H1 (cell line): ENCODE data around the gene CCDC185. TPM values are rescaled to one million over a fixed set of nuclear protein-coding genes. Genes with fewer than 3 reads are reported as not detected.

Source experiments
- CTCF ChIA-PET: fragments of 300-600 bp; sonication (Branson Sonifier 250); formaldehyde crosslinking; loops from one replicate; lab custom pipeline; 2021; ENCODE audit not compliant: partially characterized antibody; lab: Charles Lee
- POLR2A ChIA-PET: fragments of 300-600 bp; sonication (Branson Sonifier 250); formaldehyde crosslinking; loops from one replicate; lab custom pipeline; 2021; ENCODE audit warnings: inconsistent platforms; ENCODE audit not compliant: partially characterized antibody; lab: Charles Lee
- DNase-seq, 2 experiments: peaks; one replicate each; pipeline versions ENCODE4 v3.0.0 to v3.0.0-alpha.2; 2010 to 2022; ENCODE audit warnings: low spot score in 2 of 2, low read depth in 1 of 2, mixed read lengths in 1 of 2
- FAIRE-seq: peaks from 2 replicates; lab custom pipeline; 2011; peaks lifted over from hg19 to GRCh38; lab: Jason Lieb, UNC
- H2AFZ ChIP-seq: 2 replicates; pipeline ENCODE4 v1.8.1; 2012; ENCODE audit warnings: low read length, inconsistent platforms
- H2AK5ac ChIP-seq: 2 replicates; pipeline ENCODE4 v1.6.1; 2013; ENCODE audit warnings: low read depth, low read length
- H2BK120ac ChIP-seq: replicated peaks from 2 replicates; pipeline ENCODE3; 2013; ENCODE audit warnings: low read depth, low read length, inconsistent platforms
- H2BK12ac ChIP-seq: 2 replicates; pipeline ENCODE4 v1.6.1; 2013; ENCODE audit warnings: low read depth, low read length
- H2BK15ac ChIP-seq: 2 replicates; pipeline ENCODE4 v1.6.1; 2013; ENCODE audit warnings: low read length
- H2BK20ac ChIP-seq: 2 replicates; pipeline ENCODE4 v1.6.1; 2013; ENCODE audit warnings: low read length
- H2BK5ac ChIP-seq: 2 replicates; pipeline ENCODE4 v1.6.1; 2013; ENCODE audit warnings: low read depth, low read length
- H3K14ac ChIP-seq: 2 replicates; pipeline ENCODE4 v1.6.1; 2013; ENCODE audit warnings: inconsistent platforms; ENCODE audit not compliant: insufficient read length
- H3K18ac ChIP-seq: 2 replicates; pipeline ENCODE4 v1.6.1; 2013; ENCODE audit warnings: low read length; ENCODE audit errors: extremely low read depth
- H3K23ac ChIP-seq: 2 replicates; pipeline ENCODE4 v1.6.1; 2013; ENCODE audit warnings: inconsistent platforms; ENCODE audit not compliant: insufficient read length
- H3K23me2 ChIP-seq: 2 replicates; pipeline ENCODE4 v1.6.1; 2013; ENCODE audit warnings: low read depth, low read length
- H3K27ac ChIP-seq: 2 replicates; pipeline ENCODE4 v1.6.1; 2011; ENCODE audit warnings: low read depth, low read length, inconsistent platforms
- H3K27me3 ChIP-seq, 4 experiments: replicated peaks in 1 of 4; 1 replicate in 1 of 4; 2 replicates in 3 of 4; pipeline versions ENCODE4 v1.6.1 to v1.8.1; 2011 to 2013; ENCODE audit warnings: low read length in 3 of 4, mild to moderate bottlenecking in 3 of 4, inconsistent platforms in 2 of 4, mixed read lengths in 2 of 4, moderate library complexity in 1 of 4; ENCODE audit not compliant: control insufficient read depth in 3 of 4, insufficient read depth in 3 of 4; ENCODE audit errors: extremely low read depth in 1 of 4
- H3K36me3 ChIP-seq, 4 experiments: 2 replicates each; pipeline versions ENCODE4 v1.6.1 to v1.8.1; 2011 to 2013; ENCODE audit warnings: mild to moderate bottlenecking in 4 of 4, low read length in 3 of 4, moderate library complexity in 2 of 4, control low read depth in 1 of 4, inconsistent platforms in 1 of 4; ENCODE audit not compliant: insufficient read depth in 4 of 4, control insufficient read depth in 2 of 4
- H3K4ac ChIP-seq: replicated peaks from 2 replicates; pipeline ENCODE3; 2013; ENCODE audit warnings: low read length, low read depth, mixed read lengths, inconsistent platforms; ENCODE audit not compliant: insufficient read length
- H3K4me1 ChIP-seq, 4 experiments: replicated peaks in 1 of 4; 1 replicate in 1 of 4; 2 replicates in 3 of 4; pipeline versions ENCODE4 v1.6.1 to v1.8.1; 2011 to 2013; ENCODE audit warnings: low read length in 3 of 4, inconsistent platforms in 2 of 4, mixed read lengths in 1 of 4; ENCODE audit not compliant: insufficient read depth in 4 of 4, control insufficient read depth in 3 of 4
- H3K4me2 ChIP-seq, 2 experiments: 2 replicates each; pipeline versions ENCODE4 v1.6.1 to v1.8.1; 2011 to 2013; ENCODE audit warnings: low read depth in 2 of 2, low read length in 2 of 2, control low read depth in 1 of 2, inconsistent platforms in 1 of 2, mild to moderate bottlenecking in 1 of 2; ENCODE audit not compliant: insufficient read depth in 1 of 2
- H3K4me3 ChIP-seq, 4 experiments: fragments of 200-600, 300-600 bp in 1 of 4; sonication (generic), shearing (Covaris generic), sonication (Bioruptor Twin) in 1 of 4; 2 replicates each; pipeline versions ENCODE4 v1.5.1 to v1.8.1; 2011 to 2016; ENCODE audit warnings: low read length in 4 of 4, low read depth in 3 of 4, control low read depth in 2 of 4, inconsistent platforms in 2 of 4, mild to moderate bottlenecking in 2 of 4, mixed read lengths in 1 of 4, moderate library complexity in 1 of 4; ENCODE audit not compliant: insufficient read depth in 2 of 4; ENCODE audit errors: extremely low read depth in 1 of 4
- H3K56ac ChIP-seq: replicated peaks from 2 replicates; pipeline ENCODE3; 2013; ENCODE audit warnings: low read depth, mild to moderate bottlenecking, mixed read lengths, low read length, inconsistent platforms; ENCODE audit not compliant: insufficient read length
- H3K79me1 ChIP-seq: 2 replicates; pipeline ENCODE4 v1.6.1; 2013; ENCODE audit warnings: low read depth, low read length, control low read depth
- H3K79me2 ChIP-seq, 2 experiments: 2 replicates each; pipeline versions ENCODE4 v1.6.1 to v1.8.1; 2012 to 2013; ENCODE audit warnings: low read length in 2 of 2, mild to moderate bottlenecking in 2 of 2, inconsistent platforms in 1 of 2; ENCODE audit not compliant: insufficient read depth in 2 of 2, control insufficient read depth in 1 of 2
- H3K9ac ChIP-seq, 4 experiments: replicated peaks in 1 of 4; 1 replicate in 1 of 4; 2 replicates in 3 of 4; pipeline versions ENCODE4 v1.6.1 to v1.8.1; 2011 to 2013; ENCODE audit warnings: low read depth in 3 of 4, low read length in 3 of 4, control low read depth in 2 of 4, mild to moderate bottlenecking in 2 of 4, moderate library complexity in 2 of 4, inconsistent platforms in 1 of 4; ENCODE audit errors: extremely low read depth in 1 of 4
- H3K9me3 ChIP-seq, 2 experiments: 2 replicates each; pipeline versions ENCODE4 v1.6.1 to v1.8.1; 2012 to 2013; ENCODE audit warnings: mild to moderate bottlenecking in 2 of 2, moderate library complexity in 2 of 2, control low read depth in 1 of 2, inconsistent platforms in 1 of 2, low read depth in 1 of 2, low read length in 1 of 2, mixed read lengths in 1 of 2; ENCODE audit not compliant: insufficient read depth in 2 of 2
- H4K20me1 ChIP-seq, 2 experiments: replicated peaks in 1 of 2; 2 replicates each; pipeline versions ENCODE3 to v1.8.1; 2011 to 2013; ENCODE audit warnings: inconsistent platforms in 2 of 2, low read length in 2 of 2, mild to moderate bottlenecking in 1 of 2; ENCODE audit not compliant: insufficient read depth in 2 of 2, control insufficient read depth in 1 of 2
- H4K5ac ChIP-seq: 2 replicates; pipeline ENCODE4 v1.6.1; 2013; ENCODE audit warnings: low read length, low read depth, mixed read lengths, inconsistent platforms; ENCODE audit not compliant: insufficient read length
- H4K8ac ChIP-seq: 2 replicates; pipeline ENCODE4 v1.8.0; 2013; ENCODE audit warnings: mild to moderate bottlenecking, moderate library complexity, low read length, inconsistent platforms; ENCODE audit not compliant: insufficient read depth; ENCODE audit errors: extremely low read depth
- H4K91ac ChIP-seq: replicated peaks from 2 replicates; pipeline ENCODE3; 2013; ENCODE audit warnings: low read length, mixed read lengths, inconsistent platforms; ENCODE audit not compliant: insufficient read length
- CTBP2 ChIP-seq: IDR thresholded peaks from 2 replicates; pipeline ENCODE4 v1.7.0; 2011; ENCODE audit warnings: borderline replicate concordance, mild to moderate bottlenecking, moderate library complexity, mixed read lengths, low read length; ENCODE audit not compliant: insufficient read depth, insufficient read length
- JUN ChIP-seq: IDR thresholded peaks from 2 replicates; pipeline ENCODE4 v1.6.1; 2011; ENCODE audit warnings: low read depth, mild to moderate bottlenecking, improper control_type of control experiment, low read length
- RAD21 ChIP-seq, 2 experiments: IDR thresholded peaks in 1 of 2; conservative IDR thresholded peaks in 1 of 2; 2 replicates each; pipeline ENCODE4 v1.6.1; 2011; ENCODE audit warnings: low read depth in 2 of 2, low read length in 2 of 2, improper control_type of control experiment in 1 of 2, inconsistent platforms in 1 of 2, mild to moderate bottlenecking in 1 of 2, moderate library complexity in 1 of 2
- WGBS, 2 experiments: shearing (Covaris generic) in 1 of 2; methylation state at CpG; one replicate each; pipeline versions ENCODE4 v1.1.6 to v1.1.7; 2013 to 2015; ENCODE audit warnings: low lambda C conversion rate in 2 of 2, mixed read lengths in 2 of 2, inconsistent platforms in 1 of 2, low coverage in 1 of 2, missing lambda C conversion rate in 1 of 2; ENCODE audit not compliant: insufficient replicate concordance in 2 of 2, insufficient coverage in 1 of 2, insufficient read length in 1 of 2; ENCODE audit errors: extremely low coverage in 1 of 2, missing lambda C conversion rate in 1 of 2; 5-methylcytosine and 5-hydroxymethylcytosine counted together
- polyA plus RNA-seq, 7 experiments: library from polyadenylated mRNA; depleted of rRNA in 3 of 7; stranded (reverse) in 5 of 7; unstranded in 2 of 7; fragments of >200 nt in 5 of 7; fragments of 200-250 nt in 2 of 7; gene quantifications; 1 replicate in 5 of 7; 2 replicates in 1 of 7; 4 replicates in 1 of 7; pipeline versions ENCODE4 v1.2.1 to v1.2.3, GENCODE V29; 2011 to 2013; ENCODE audit warnings: missing spikeins in 2 of 7, mixed read lengths in 2 of 7
- total RNA-seq: library from RNA; stranded (reverse); fragmentation: NEBNext Ultra II Directional; extraction: Animal tissue kit (Norgen Biotek cat#: 25700); gene quantifications from 2 replicates; pipeline ENCODE4 v1.2.1, GENCODE V29; 2021

The CCDC185 gene
- total and polyA plus RNA-seq, 2 of the 8 experiments (the other 6 are each of a cell fraction or from before 2014, with no cell fraction given) = not detected

- WGBS, 2 experiments = 72% methylated on average over 2 of the region's 2 CpGs; no CpG with 5 or more reads in 1 of the 2 experiments
- H3K27me3 ChIP-seq = no peaks in the 10 kb centered on the region; a peak in 2 of 7 replicates
- no peak overlapping the region for H2AFZ ChIP-seq
- ChIA-PET POLR2A (no interaction called here), CTCF (interaction anchor here (0.6 to 8.0 kb wide), 3 partner anchors 7 to 264 kb away, joined by 3 to 45 read pairs (median 3); partner anchors contain the start of gene SUSD4)
- peaks cover 0 to 4% (median 2%) of the 10 kb centered on the region in 4 experiments; a peak in 2 of 7 replicates for H3K4me1 ChIP-seq
- no peak overlapping the region for H3K4me3 ChIP-seq
- H2BK20ac ChIP-seq = no peak overlapping the region
- no peak overlapping the region for H2AK5ac ChIP-seq
- H2BK12ac ChIP-seq = no peak overlapping the region
- H3K9me3 ChIP-seq = no peaks in the 10 kb centered on the region
- no peak for DNase-seq
- TF ChIP-seq CTBP2 (no peak), JUN (no peak), RAD21 (IDR thresholded peaks at IDR 0.05 in 1 of 2, conservative IDR thresholded peaks at IDR 0.05 in 1 of 2; ENCODE audit: low read depth in 2 of 2, low read length in 2 of 2) (no peak)
- H3K36me3 ChIP-seq = no peaks in the 10 kb centered on the region
- H2BK120ac ChIP-seq = no peak overlapping the region
- H2BK15ac ChIP-seq = no peak overlapping the region
- H3K18ac ChIP-seq = no peak overlapping the region
- no peak overlapping the region for H4K91ac ChIP-seq
- no peak overlapping the region for H3K56ac ChIP-seq
- no peaks in the 10 kb centered on the region for H3K79me1 ChIP-seq
- H3K23ac ChIP-seq = no peak overlapping the region
- no peaks in the 10 kb centered on the region for H4K20me1 ChIP-seq
- no peaks in the 10 kb centered on the region for H3K79me2 ChIP-seq
- FAIRE-seq = no peak
- no peak overlapping the region for H4K5ac ChIP-seq
- no peak overlapping the region for H3K14ac ChIP-seq
- no peak overlapping the region for H3K9ac ChIP-seq
- H3K23me2 ChIP-seq = no peaks in the 10 kb centered on the region; the same call in 1 of the 2 replicates
- no peak overlapping the region for H3K4ac ChIP-seq
- H2BK5ac ChIP-seq = no peak overlapping the region
- H3K4me2 ChIP-seq = no peak overlapping the region
- no peak overlapping the region for H4K8ac ChIP-seq
- no peak overlapping the region for H3K27ac ChIP-seq
Observed at GRCh38 chr1:223355699-223356098, 37.5 kb upstream of the CCDC185 start.
